ENCODE results near the gene ZNF48.

ZNF48 gene

GRCh38 chr16:30395155-30395991, at the start of gene ZNF48:
Gene ZNF48 (plus strand): TSS chr16:30395420. CDS start chr16:30395795, 375 bp downstream.
- peak; percentile 84 for DNase-seq

- no peak for DNase-seq
These were observed 48.9 kb upstream of the ZNF48 start for GRCh38 chr16:30346286-30346685.

GRCh38 chr16:30348113-30348512, 47.1 kb upstream of the ZNF48 start:
- DNase-seq = no peak

GRCh38 chr16:30348929-30349328, 46.3 kb upstream of the ZNF48 start:
- DNase-seq = no peak

GRCh38 chr16:30349675-30350074, 45.5 kb upstream of the ZNF48 start:
- no peak for DNase-seq

- DNase-seq = no peak
These were observed 44.9 kb upstream of the ZNF48 start for GRCh38 chr16:30350134-30350871.

GRCh38 chr16:30351001-30351441, 44.2 kb upstream of the ZNF48 start:
- no peak for DNase-seq

- DNase-seq = no peak
These were observed 43.4 kb upstream of the ZNF48 start for GRCh38 chr16:30351586-30352419.

GRCh38 chr16:30352488-30353401, 42.5 kb upstream of the ZNF48 start:
- no peak for DNase-seq

- no peak for DNase-seq
These were observed 41.6 kb upstream of the ZNF48 start for GRCh38 chr16:30353438-30354129.

- no peak for DNase-seq
These were observed 40.6 kb upstream of the ZNF48 start for GRCh38 chr16:30354423-30355143.

- DNase-seq = peak; percentile 98
These were observed 39.9 kb upstream of the ZNF48 start, which contains the start of gene CD2BP2 for GRCh38 chr16:30355144-30355953. Gene CD2BP2 (minus strand): TSS chr16:30355308. CDS start chr16:30354681, 627 bp downstream.

GRCh38 chr16:30355954-30356308, 39.3 kb upstream of the ZNF48 start:
- no peak for DNase-seq

- DNase-seq = no peak
These were observed 38.7 kb upstream of the ZNF48 start for GRCh38 chr16:30356401-30357084.

GRCh38 chr16:30357085-30357714, 38.0 kb upstream of the ZNF48 start:
- no peak for DNase-seq

- no peak for DNase-seq
These were observed 37.3 kb upstream of the ZNF48 start for GRCh38 chr16:30357715-30358576.

- DNase-seq = no peak
These were observed 36.7 kb upstream of the ZNF48 start for GRCh38 chr16:30358577-30358936.
